ENCODE measurements around the gene ZNF691.
"Not testable (repeated sequence)": the region's sequence is repeated elsewhere in the genome, so short reads cannot be mapped to it uniquely, and the experiment has no call there.

ZNF691 gene

DNA sequence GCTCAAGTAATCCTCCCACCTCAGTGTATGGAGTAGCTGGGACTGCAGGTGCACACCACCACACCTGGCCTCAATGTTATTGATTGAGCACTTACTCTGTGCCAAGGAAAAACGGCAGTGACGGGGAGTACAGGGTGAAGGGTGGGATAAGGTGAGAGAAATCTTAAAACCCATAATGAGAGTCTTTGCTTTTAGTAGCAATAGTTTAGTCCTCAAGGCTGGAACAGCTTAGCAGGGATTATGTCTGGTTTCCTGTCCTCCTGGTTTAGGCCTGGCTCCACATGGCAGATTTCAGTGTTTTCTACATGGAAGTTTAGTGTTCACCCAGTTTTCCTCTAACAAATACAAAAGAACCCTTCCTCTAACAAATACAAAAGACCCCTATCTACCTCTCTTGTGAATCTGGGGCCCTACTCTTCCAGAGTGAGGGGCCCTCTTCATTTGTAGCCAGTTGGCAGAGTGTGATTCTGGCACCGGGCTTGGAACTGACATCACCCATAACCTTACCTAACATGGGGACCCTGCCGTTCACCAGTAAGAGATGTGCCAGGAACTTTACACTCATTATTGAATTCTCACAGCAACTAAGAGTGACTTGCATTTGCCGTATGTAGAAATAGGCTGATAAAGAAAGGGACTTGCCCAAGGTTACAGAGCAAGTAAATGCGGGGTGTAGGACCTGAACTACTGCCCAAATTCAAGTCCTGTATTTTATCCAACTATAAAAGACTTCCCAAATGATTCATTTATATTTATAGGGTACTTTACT, 6.9 kb downstream of the ZNF691 start:
- Histone ChIP-seq H3K9me3 (ENCODE audit: insufficient read depth, low read depth, low read length) (no peaks in the 10 kb centered on the region), H4K20me1 (ENCODE audit: insufficient read depth, low read length, poor library complexity, severe bottlenecking) (peaks cover 5% of the 10 kb centered on the region), H3K36me3 (ENCODE audit: insufficient read depth, low read length) (no peaks in the 10 kb centered on the region; the same call in 1 of the 2 replicates)

DNA sequence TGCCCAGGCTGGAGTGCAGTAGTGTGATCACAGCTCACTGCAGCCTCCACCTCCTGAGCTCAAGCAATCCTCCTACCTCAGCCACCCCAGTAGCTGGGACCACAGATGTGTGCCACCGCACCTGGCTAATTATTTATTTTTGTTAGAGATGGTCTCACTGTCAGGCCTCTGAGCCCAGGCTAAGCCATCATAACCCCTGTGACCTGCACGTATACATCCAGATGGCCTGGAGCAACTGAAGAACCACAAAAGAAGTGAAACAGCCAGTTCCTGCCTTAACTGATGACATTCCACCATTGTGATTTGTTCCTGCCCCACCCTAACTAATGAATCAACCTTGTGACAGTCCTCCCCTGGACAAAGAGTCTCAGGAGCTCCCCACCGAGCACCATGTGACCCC, 10.1 kb downstream of the ZNF691 start:
- not testable (repeated sequence) for H2AFZ ChIP-seq (ENCODE audit: low read length); H3K79me2 ChIP-seq (ENCODE audit: insufficient read depth, low read length); H3K9me2 ChIP-seq (replicated peaks; ENCODE audit: low read depth, low read length); H3K9ac ChIP-seq (ENCODE audit: low read depth, low read length, poor library complexity, severe bottlenecking); H3K4me2 ChIP-seq (ENCODE audit: low read depth, low read length, poor library complexity, severe bottlenecking); H3K9me3 ChIP-seq (ENCODE audit: insufficient read depth, low read depth, low read length); H4K20me1 ChIP-seq (ENCODE audit: insufficient read depth, low read length, poor library complexity, severe bottlenecking); H3K4me1 ChIP-seq (ENCODE audit: insufficient read depth, low read length, poor library complexity, severe bottlenecking); H3F3A ChIP-seq (ENCODE audit: low read depth); H3K27me3 ChIP-seq (ENCODE audit: insufficient read depth, low read length, poor library complexity, severe bottlenecking); H3K4me3 ChIP-seq (ENCODE audit: low read length, poor library complexity, severe bottlenecking); H3K36me3 ChIP-seq (ENCODE audit: insufficient read depth, low read length)

More for the DNA sequence above, 6.9 kb downstream of the ZNF691 start:
- Histone ChIP-seq H3K4me1 (ENCODE audit: insufficient read depth, low read length, poor library complexity, severe bottlenecking) (peaks cover 7% of the 10 kb centered on the region), H3K4me3 (ENCODE audit: low read length, poor library complexity, severe bottlenecking) (no peak overlapping the region), H3K27me3 (ENCODE audit: insufficient read depth, low read length, poor library complexity, severe bottlenecking) (no peaks in the 10 kb centered on the region), H3K9ac (ENCODE audit: low read depth, low read length, poor library complexity, severe bottlenecking) (no peak overlapping the region), H2AFZ (ENCODE audit: low read length) (no peak overlapping the region), H3F3A (ENCODE audit: low read depth) (no peaks in the 10 kb centered on the region), H3K4me2 (ENCODE audit: low read depth, low read length, poor library complexity, severe bottlenecking) (no peak overlapping the region), H3K9me2 (replicated peaks; ENCODE audit: low read depth, low read length) (no peaks in the 10 kb centered on the region), H3K79me2 (ENCODE audit: insufficient read depth, low read length) (peaks cover 10% of the 10 kb centered on the region)
- TF ChIP-seq EZH2phosphoT487 (IDR thresholded peaks at IDR 0.05; ENCODE audit: borderline replicate concordance) = no peak
- TF ChIP-seq, protein P1, sequence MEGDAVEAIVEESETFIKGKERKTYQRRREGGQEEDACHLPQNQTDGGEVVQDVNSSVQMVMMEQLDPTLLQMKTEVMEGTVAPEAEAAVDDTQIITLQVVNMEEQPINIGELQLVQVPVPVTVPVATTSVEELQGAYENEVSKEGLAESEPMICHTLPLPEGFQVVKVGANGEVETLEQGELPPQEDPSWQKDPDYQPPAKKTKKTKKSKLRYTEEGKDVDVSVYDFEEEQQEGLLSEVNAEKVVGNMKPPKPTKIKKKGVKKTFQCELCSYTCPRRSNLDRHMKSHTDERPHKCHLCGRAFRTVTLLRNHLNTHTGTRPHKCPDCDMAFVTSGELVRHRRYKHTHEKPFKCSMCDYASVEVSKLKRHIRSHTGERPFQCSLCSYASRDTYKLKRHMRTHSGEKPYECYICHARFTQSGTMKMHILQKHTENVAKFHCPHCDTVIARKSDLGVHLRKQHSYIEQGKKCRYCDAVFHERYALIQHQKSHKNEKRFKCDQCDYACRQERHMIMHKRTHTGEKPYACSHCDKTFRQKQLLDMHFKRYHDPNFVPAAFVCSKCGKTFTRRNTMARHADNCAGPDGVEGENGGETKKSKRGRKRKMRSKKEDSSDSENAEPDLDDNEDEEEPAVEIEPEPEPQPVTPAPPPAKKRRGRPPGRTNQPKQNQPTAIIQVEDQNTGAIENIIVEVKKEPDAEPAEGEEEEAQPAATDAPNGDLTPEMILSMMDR (conservative IDR thresholded peaks at IDR 0.05; ENCODE audit: low read length) = no peak

DNA sequence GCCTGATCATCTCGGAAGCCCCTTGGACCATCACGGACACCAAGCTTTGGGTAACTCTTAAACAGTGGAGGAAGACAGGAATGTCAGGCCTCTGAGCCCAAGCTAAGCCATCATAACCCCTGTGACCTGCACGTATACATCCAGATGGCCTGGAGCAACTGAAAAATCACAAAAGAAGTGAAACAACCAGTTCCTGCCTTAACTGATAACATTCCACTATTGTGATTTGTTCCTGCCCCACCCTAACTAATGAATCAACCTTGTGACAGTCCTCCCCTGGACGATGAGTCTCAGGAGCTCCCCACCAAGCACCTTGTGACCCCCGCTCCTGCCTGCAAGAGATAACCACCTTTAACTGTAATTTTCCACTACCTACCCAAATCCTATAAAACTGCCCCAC, 13.0 kb downstream of the ZNF691 start:
- H3F3A ChIP-seq (ENCODE audit: low read depth); H3K36me3 ChIP-seq (ENCODE audit: insufficient read depth, low read length); H3K4me3 ChIP-seq (ENCODE audit: low read length, poor library complexity, severe bottlenecking); H2AFZ ChIP-seq (ENCODE audit: low read length); H3K79me2 ChIP-seq (ENCODE audit: insufficient read depth, low read length); H3K9me2 ChIP-seq (replicated peaks; ENCODE audit: low read depth, low read length); H3K4me1 ChIP-seq (ENCODE audit: insufficient read depth, low read length, poor library complexity, severe bottlenecking); H4K20me1 ChIP-seq (ENCODE audit: insufficient read depth, low read length, poor library complexity, severe bottlenecking); H3K27me3 ChIP-seq (ENCODE audit: insufficient read depth, low read length, poor library complexity, severe bottlenecking); H3K9ac ChIP-seq (ENCODE audit: low read depth, low read length, poor library complexity, severe bottlenecking); H3K9me3 ChIP-seq (ENCODE audit: insufficient read depth, low read depth, low read length); H3K4me2 ChIP-seq (ENCODE audit: low read depth, low read length, poor library complexity, severe bottlenecking): not testable (repeated sequence)

DNA sequence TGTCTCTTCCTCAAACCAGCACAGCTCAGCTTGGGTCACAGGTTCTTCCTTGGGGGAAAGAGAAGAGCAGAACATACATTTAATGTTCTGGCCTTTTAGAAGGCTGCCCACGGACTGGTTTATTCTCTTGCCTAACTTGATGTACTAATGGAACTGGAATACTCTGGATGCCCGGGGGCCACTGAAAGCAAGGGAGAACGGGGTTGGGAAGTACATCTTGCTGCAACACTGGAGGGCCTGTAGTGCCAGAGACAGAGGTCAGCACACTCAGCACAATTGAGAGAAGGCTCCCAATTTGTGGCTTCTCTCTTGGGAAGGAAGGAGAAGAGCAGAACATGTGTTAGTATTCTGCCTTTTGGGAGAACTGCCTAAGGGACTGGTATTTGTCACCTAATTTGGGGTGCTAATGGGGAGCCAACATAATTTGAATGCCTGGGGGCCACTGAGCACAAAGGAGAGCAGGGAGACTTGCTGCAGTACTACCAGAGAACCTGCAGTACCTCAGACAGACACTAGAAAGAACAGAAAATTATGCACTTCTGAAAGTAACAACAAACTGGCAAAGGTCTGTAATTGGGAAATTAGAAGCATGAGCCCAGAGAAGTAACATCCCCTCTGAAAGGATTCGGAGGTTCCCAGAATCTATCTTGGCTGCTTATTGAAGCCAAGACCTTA, 14.1 kb downstream of the ZNF691 start:
- Histone ChIP-seq H2AFZ (ENCODE audit: low read length) (no peak overlapping the region), H3K79me2 (ENCODE audit: insufficient read depth, low read length) (no peaks in the 10 kb centered on the region), H3K9me2 (replicated peaks; ENCODE audit: low read depth, low read length) (no peaks in the 10 kb centered on the region), H3K4me3 (ENCODE audit: low read length, poor library complexity, severe bottlenecking) (no peak overlapping the region), H3K4me2 (ENCODE audit: low read depth, low read length, poor library complexity, severe bottlenecking) (no peak overlapping the region), H4K20me1 (ENCODE audit: insufficient read depth, low read length, poor library complexity, severe bottlenecking) (no peaks in the 10 kb centered on the region), H3K36me3 (ENCODE audit: insufficient read depth, low read length) (no peaks in the 10 kb centered on the region), H3K9ac (ENCODE audit: low read depth, low read length, poor library complexity, severe bottlenecking) (no peak overlapping the region), H3K9me3 (ENCODE audit: insufficient read depth, low read depth, low read length) (no peaks in the 10 kb centered on the region), H3K27me3 (ENCODE audit: insufficient read depth, low read length, poor library complexity, severe bottlenecking) (no peaks in the 10 kb centered on the region), H3K4me1 (ENCODE audit: insufficient read depth, low read length, poor library complexity, severe bottlenecking) (no peaks in the 10 kb centered on the region), H3F3A (ENCODE audit: low read depth) (no peaks in the 10 kb centered on the region)
- TF ChIP-seq, protein P1 (conservative IDR thresholded peaks at IDR 0.05; ENCODE audit: low read length) = peak; percentile 21; the same call in 1 of the 2 replicates
- no peak for TF ChIP-seq EZH2phosphoT487 (IDR thresholded peaks at IDR 0.05; ENCODE audit: borderline replicate concordance)
